Body of pancreas (tissue), 4 donors: Measurements from ENCODE around the gene CUL4A.

Experiments
- CTCF ChIP-seq, 7 experiments: fragments of 450-650 bp in 4 of 7; fragments of 200-600 bp in 3 of 7; sonication (generic) in 3 of 7; IDR thresholded peaks; one replicate each; pipeline ENCODE4 v1.5.1; 2016 to 2019; ENCODE audit warnings: antibody characterized with exemption in 7 of 7
- POLR2A ChIP-seq, 3 donors: fragments of 450-650 bp; IDR thresholded peaks; one replicate each; pipeline ENCODE4 v1.6.1; 2016; ENCODE audit warnings: antibody characterized with exemption in 3 of 3, mild to moderate bottlenecking in 2 of 3

GRCh38 chr13:113295776-113296175 lies 86.4 kb downstream of the CUL4A start:
- TF ChIP-seq CTCF (IDR thresholded peaks at IDR 0.05) (no peak), POLR2A (IDR thresholded peaks at IDR 0.05) (no peak)
